ENCODE results near the gene SAMD4A. TPM values are rescaled to one million over a fixed set of nuclear protein-coding genes. Genes with fewer than 3 reads are reported as not detected.

The SAMD4A gene
- total RNA-seq, 2 experiments from 2014 or later: 0.06 to 1.0 TPM

DNA sequence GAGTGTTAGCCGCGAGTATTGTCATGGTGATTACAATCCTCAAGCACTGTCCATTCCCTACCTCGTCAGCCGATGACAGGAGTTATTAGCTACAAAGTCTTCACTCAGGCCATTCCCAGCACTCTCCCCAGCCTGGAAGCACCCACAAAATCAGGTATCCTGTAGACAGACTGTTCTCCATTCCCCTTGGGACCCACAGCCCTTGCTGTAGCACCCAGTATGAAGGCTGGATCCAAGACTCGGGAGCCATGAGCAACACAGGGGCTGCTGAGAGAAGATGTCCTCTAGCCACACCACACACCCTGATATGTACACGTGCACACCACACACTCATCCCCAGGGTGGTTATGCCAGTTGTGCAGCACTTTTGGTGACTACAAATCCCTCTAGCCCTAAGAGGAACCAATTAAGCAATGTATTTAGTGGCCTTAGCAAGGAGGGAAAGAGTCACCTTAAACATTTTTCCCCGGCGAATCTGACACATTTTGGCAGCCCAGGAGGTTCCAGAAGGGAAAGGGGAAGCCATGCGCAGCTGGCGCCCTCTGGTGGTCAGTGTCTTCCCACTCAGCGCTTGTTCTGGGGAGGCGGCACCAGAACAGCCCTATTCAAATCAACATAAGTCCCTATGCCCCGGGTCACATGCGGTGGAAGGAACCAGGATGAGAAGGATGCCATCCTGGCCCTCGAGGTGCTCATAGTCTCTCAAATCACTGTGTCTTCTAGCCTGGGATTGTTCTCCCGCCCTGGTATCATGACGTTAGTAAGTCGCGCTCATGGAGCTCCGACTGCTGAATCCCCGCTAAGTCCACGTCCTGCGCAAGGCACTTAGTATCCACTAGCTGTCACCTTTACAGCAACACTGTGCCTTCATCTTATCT, 238.8 kb downstream of the SAMD4A start:
- Histone ChIP-seq H3K27ac (ENCODE audit: low read depth, low read length, poor library complexity, severe bottlenecking) (no peak overlapping the region), H3K4me3 (ENCODE audit: low read depth, low read length, poor library complexity, severe bottlenecking) (no peak overlapping the region), H3K9me3 (ENCODE audit: low read length) (no peaks in the 10 kb centered on the region), H4K20me1 (ENCODE audit: insufficient read depth, low read length) (no peaks in the 10 kb centered on the region), H3K79me2 (ENCODE audit: insufficient read depth, low read depth, low read length) (no peaks in the 10 kb centered on the region), H2AFZ (ENCODE audit: low read length) (peak overlapping the region; percentile 50; the same call in 1 of the 2 replicates), H3K36me3 (ENCODE audit: insufficient read depth, low read length) (no peaks in the 10 kb centered on the region), H3K4me1 (ENCODE audit: insufficient read depth, low read length, poor library complexity, severe bottlenecking) (no peaks in the 10 kb centered on the region), H3K9me2 (ENCODE audit: insufficient read depth, low read length) (no peaks in the 10 kb centered on the region), H3K4me2 (ENCODE audit: low read length) (0 out of 2 replicates have a peak overlapping the region, but pooled peaks have one; percentile 13)
- peak; percentile 75 for DNase-seq (ENCODE audit: low spot score)
- TF ChIP-seq EZH2phosphoT487 (IDR thresholded peaks at IDR 0.05; ENCODE audit: borderline replicate concordance, low read depth, low read length): no peak
- peak; percentile 93 for TF ChIP-seq CTCF (conservative IDR thresholded peaks at IDR 0.05; ENCODE audit: low read length)
- BruUV-seq (replicated peaks): no TSS peak
- intact Hi-C loops (cut with micrococcal nuclease; ENCODE audit: unreplicated experiment): loop anchor here (1.0 kb wide), 2 partner anchors 23 to 241 kb away; no protein-coding TSS in a partner anchor
- ChIA-PET CTCF (ENCODE audit: unreplicated experiment) (no interaction called here), POLR2A (interaction anchor here (0.8 kb wide), 1 partner anchor 14 kb away, joined by 3 read pairs; no protein-coding TSS in a partner anchor)

DNA sequence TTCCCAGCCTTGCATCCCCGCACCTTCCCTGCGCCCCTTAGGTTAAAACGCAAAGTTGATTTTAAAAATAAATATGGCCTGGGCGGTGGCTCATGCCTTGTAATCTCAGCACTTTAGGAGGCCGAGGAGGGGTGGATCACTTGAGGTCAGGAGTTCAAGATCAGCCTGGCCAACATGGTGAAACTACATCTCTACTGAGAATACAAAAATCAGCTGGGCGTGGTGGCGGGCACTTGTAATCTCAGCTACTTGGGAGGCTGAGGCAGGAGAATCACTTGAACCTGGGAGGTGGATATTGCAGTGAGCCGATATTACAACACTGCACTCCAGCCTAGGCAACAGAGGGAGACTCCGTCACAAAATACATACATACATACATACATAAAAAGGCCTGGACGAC, 239.7 kb downstream of the SAMD4A start:
- TF ChIP-seq EZH2phosphoT487 (IDR thresholded peaks at IDR 0.05; ENCODE audit: borderline replicate concordance, low read depth, low read length) (no peak), CTCF (conservative IDR thresholded peaks at IDR 0.05; ENCODE audit: low read length) (no peak)
- no TSS peak for BruUV-seq (replicated peaks)
- ChIA-PET CTCF (ENCODE audit: unreplicated experiment) (no interaction called here), POLR2A (no interaction called here)
- intact Hi-C loops (cut with micrococcal nuclease; ENCODE audit: unreplicated experiment): loop anchor here (1.0 kb wide), 2 partner anchors 24 to 242 kb away; no protein-coding TSS in a partner anchor
- Histone ChIP-seq H3K9me3 (ENCODE audit: low read length) (no peaks in the 10 kb centered on the region), H4K20me1 (ENCODE audit: insufficient read depth, low read length) (no peaks in the 10 kb centered on the region), H3K4me2 (ENCODE audit: low read length) (no peak overlapping the region), H3K79me2 (ENCODE audit: insufficient read depth, low read depth, low read length) (no peaks in the 10 kb centered on the region), H2AFZ (ENCODE audit: low read length) (no peak overlapping the region), H3K36me3 (ENCODE audit: insufficient read depth, low read length) (no peaks in the 10 kb centered on the region), H3K9me2 (ENCODE audit: insufficient read depth, low read length) (no peaks in the 10 kb centered on the region), H3K27ac (ENCODE audit: low read depth, low read length, poor library complexity, severe bottlenecking) (no peak overlapping the region), H3K4me1 (ENCODE audit: insufficient read depth, low read length, poor library complexity, severe bottlenecking) (no peaks in the 10 kb centered on the region), H3K4me3 (ENCODE audit: low read depth, low read length, poor library complexity, severe bottlenecking) (no peak overlapping the region)
- no peak for DNase-seq (ENCODE audit: low spot score)

DNA sequence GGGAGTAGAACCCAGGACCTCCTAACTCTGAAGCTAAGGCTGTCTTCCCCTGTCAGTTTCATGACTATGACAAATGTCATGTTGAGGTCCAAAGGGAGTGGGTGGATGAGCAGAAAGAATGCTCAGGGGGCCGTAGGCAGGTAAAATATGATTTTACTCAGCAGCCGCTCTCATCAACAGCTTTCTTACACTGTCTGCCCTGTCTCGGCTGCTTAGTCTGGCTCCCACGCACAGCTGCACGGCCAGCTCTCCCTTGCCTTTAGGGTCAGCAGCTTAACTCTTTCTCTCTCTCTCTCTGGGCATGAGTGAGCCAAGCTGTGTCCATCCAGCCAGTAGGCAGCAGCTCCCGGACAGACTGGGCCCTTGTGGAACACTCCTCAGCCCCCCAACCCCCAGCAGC, 240.5 kb downstream of the SAMD4A start:
- Histone ChIP-seq H3K27ac (ENCODE audit: low read depth, low read length, poor library complexity, severe bottlenecking) (no peak overlapping the region), H3K4me2 (ENCODE audit: low read length) (no peak overlapping the region), H3K9me3 (ENCODE audit: low read length) (no peaks in the 10 kb centered on the region), H3K79me2 (ENCODE audit: insufficient read depth, low read depth, low read length) (no peaks in the 10 kb centered on the region), H2AFZ (ENCODE audit: low read length) (no peak overlapping the region), H3K36me3 (ENCODE audit: insufficient read depth, low read length) (no peaks in the 10 kb centered on the region), H3K4me1 (ENCODE audit: insufficient read depth, low read length, poor library complexity, severe bottlenecking) (no peaks in the 10 kb centered on the region), H4K20me1 (ENCODE audit: insufficient read depth, low read length) (no peaks in the 10 kb centered on the region), H3K4me3 (ENCODE audit: low read depth, low read length, poor library complexity, severe bottlenecking) (no peak overlapping the region), H3K9me2 (ENCODE audit: insufficient read depth, low read length) (no peaks in the 10 kb centered on the region)
- intact Hi-C loops (cut with micrococcal nuclease; ENCODE audit: unreplicated experiment): no loop called here
- ChIA-PET POLR2A (no interaction called here), CTCF (ENCODE audit: unreplicated experiment) (no interaction called here)
- BruUV-seq (replicated peaks): no TSS peak
- TF ChIP-seq CTCF (conservative IDR thresholded peaks at IDR 0.05; ENCODE audit: low read length): no peak
- no peak for TF ChIP-seq EZH2phosphoT487 (IDR thresholded peaks at IDR 0.05; ENCODE audit: borderline replicate concordance, low read depth, low read length)
- DNase-seq (ENCODE audit: low spot score): no peak
